ENCODE results near the gene WDR75.

WDR75 gene

DNA sequence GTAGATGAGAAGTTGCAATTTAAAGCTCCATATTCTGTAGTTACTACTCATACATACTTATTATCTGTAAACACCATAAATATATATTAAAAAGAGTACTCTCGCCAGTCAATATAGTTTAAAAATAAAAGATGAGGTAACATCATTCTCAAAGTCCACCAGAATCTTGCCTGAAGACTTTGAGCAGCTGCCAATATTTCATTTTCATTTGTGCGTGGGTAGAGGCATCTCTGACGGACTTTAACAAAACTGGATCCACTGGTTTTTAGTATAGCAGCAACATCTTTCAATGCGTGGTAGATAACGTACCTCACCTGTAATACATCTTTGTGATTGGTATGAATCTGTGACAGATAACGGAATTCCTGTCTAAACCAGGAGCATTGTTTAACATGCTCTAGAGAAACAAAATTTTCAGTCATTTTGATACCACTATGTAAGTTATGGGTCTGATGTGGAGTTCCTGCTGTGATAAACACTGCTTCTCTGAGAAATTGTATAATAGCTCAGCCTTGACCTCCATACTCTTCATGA, 45.0 kb downstream of the WDR75 start:
- Histone ChIP-seq H3K9me3 (ENCODE audit: control insufficient read depth, low read length) (no peaks in the 10 kb centered on the region), H3K14ac (ENCODE audit: low read length in 2 of 2) (no peak overlapping the region), H2BK15ac (ENCODE audit: low read depth, poor library complexity, severe bottlenecking) (no peak overlapping the region), H3K79me1 (replicated peaks; ENCODE audit: low read length, poor library complexity, severe bottlenecking) (no peaks in the 10 kb centered on the region), H4K91ac (ENCODE audit: low read length) (no peak overlapping the region), H3K27ac (ENCODE audit: low read length, poor library complexity, severe bottlenecking) (no peak overlapping the region), H3K4me2 (ENCODE audit: low read length, poor library complexity, severe bottlenecking) (no peak overlapping the region), H3K4me1 (ENCODE audit: control insufficient read depth, insufficient read depth, low read depth, low read length) (no peaks in the 10 kb centered on the region), H2AFZ (ENCODE audit: low read depth, low read length) (no peak overlapping the region), H2BK120ac (ENCODE audit: low read depth, low read length) (no peak overlapping the region), H2BK5ac (ENCODE audit: low read depth, low read length, poor library complexity, severe bottlenecking) (no peak overlapping the region), H3K23ac (ENCODE audit: low read length in 2 of 2) (no peak overlapping the region), H3K36me3 (ENCODE audit: control insufficient read depth in 1 of 2, insufficient read depth in 2 of 2, low read depth in 1 of 2, low read length in 2 of 2) (no peaks in the 10 kb centered on the region), H4K8ac (ENCODE audit: low read length) (no peak overlapping the region), H3K4ac (ENCODE audit: low read depth in 1 of 2, low read length in 2 of 2) (no peak overlapping the region), H3K4me3 (ENCODE audit: insufficient read depth in 1 of 2, low read depth in 1 of 2, low read length in 2 of 2) (no peak overlapping the region), H2BK12ac (ENCODE audit: low read length in 2 of 2) (no peak overlapping the region), H2AK5ac (ENCODE audit: low read length, severe bottlenecking) (no peak overlapping the region), H3K18ac (ENCODE audit: low read depth in 1 of 2, low read length in 2 of 2) (no peak overlapping the region), H3K27me3 (ENCODE audit: control insufficient read depth in 1 of 2, insufficient read depth in 1 of 2, low read length in 2 of 2) (no peaks in the 10 kb centered on the region), H3K9ac (ENCODE audit: low read length) (no peak overlapping the region)
- 89% methylated on average over 5 of the region's 6 CpGs for WGBS
- no peak for DNase-seq

- Histone ChIP-seq H2BK120ac (ENCODE audit: low read depth, low read length) (no peak overlapping the region), H3K4ac (ENCODE audit: low read depth in 1 of 2, low read length in 2 of 2) (no peak overlapping the region), H4K8ac (ENCODE audit: low read length) (no peak overlapping the region), H2BK15ac (ENCODE audit: low read depth, poor library complexity, severe bottlenecking) (no peak overlapping the region), H3K14ac (ENCODE audit: low read length in 2 of 2) (no peak overlapping the region), H2AK5ac (ENCODE audit: low read length, severe bottlenecking) (no peak overlapping the region), H3K4me1 (ENCODE audit: control insufficient read depth, insufficient read depth, low read depth, low read length) (no peaks in the 10 kb centered on the region), H3K79me1 (replicated peaks; ENCODE audit: low read length, poor library complexity, severe bottlenecking) (no peaks in the 10 kb centered on the region), H3K4me3 (ENCODE audit: insufficient read depth in 1 of 2, low read depth in 1 of 2, low read length in 2 of 2) (no peak overlapping the region), H3K36me3 (ENCODE audit: control insufficient read depth in 1 of 2, insufficient read depth in 2 of 2, low read depth in 1 of 2, low read length in 2 of 2) (no peaks in the 10 kb centered on the region), H3K18ac (ENCODE audit: low read depth in 1 of 2, low read length in 2 of 2) (no peak overlapping the region), H3K27ac (ENCODE audit: low read length, poor library complexity, severe bottlenecking) (no peak overlapping the region), H2BK5ac (ENCODE audit: low read depth, low read length, poor library complexity, severe bottlenecking) (no peak overlapping the region), H4K91ac (ENCODE audit: low read length) (no peak overlapping the region), H3K4me2 (ENCODE audit: low read length, poor library complexity, severe bottlenecking) (no peak overlapping the region), H2BK12ac (ENCODE audit: low read length in 2 of 2) (no peak overlapping the region), H3K9ac (ENCODE audit: low read length) (no peak overlapping the region), H3K23ac (ENCODE audit: low read length in 2 of 2) (no peak overlapping the region), H2AFZ (ENCODE audit: low read depth, low read length) (no peak overlapping the region), H3K9me3 (ENCODE audit: control insufficient read depth, low read length) (no peaks in the 10 kb centered on the region), H3K27me3 (ENCODE audit: control insufficient read depth in 1 of 2, insufficient read depth in 1 of 2, low read length in 2 of 2) (no peaks in the 10 kb centered on the region)
- 92% methylated on average over 2 of the region's 2 CpGs for WGBS
- DNase-seq = no peak
Measured at GRCh38 chr2:189487283-189488007, 46.2 kb downstream of the WDR75 start.

- Histone ChIP-seq H3K4ac (ENCODE audit: low read depth in 1 of 2, low read length in 2 of 2) (no peak overlapping the region), H3K9me3 (ENCODE audit: control insufficient read depth, low read length) (no peaks in the 10 kb centered on the region), H3K23ac (ENCODE audit: low read length in 2 of 2) (no peak overlapping the region), H3K4me3 (ENCODE audit: insufficient read depth in 1 of 2, low read depth in 1 of 2, low read length in 2 of 2) (no peak overlapping the region), H3K4me2 (ENCODE audit: low read length, poor library complexity, severe bottlenecking) (no peak overlapping the region), H4K8ac (ENCODE audit: low read length) (no peak overlapping the region), H3K9ac (ENCODE audit: low read length) (no peak overlapping the region), H2AK5ac (ENCODE audit: low read length, severe bottlenecking) (no peak overlapping the region), H2BK15ac (ENCODE audit: low read depth, poor library complexity, severe bottlenecking) (no peak overlapping the region), H2BK120ac (ENCODE audit: low read depth, low read length) (no peak overlapping the region), H2BK12ac (ENCODE audit: low read length in 2 of 2) (no peak overlapping the region), H3K79me1 (replicated peaks; ENCODE audit: low read length, poor library complexity, severe bottlenecking) (no peaks in the 10 kb centered on the region), H3K14ac (ENCODE audit: low read length in 2 of 2) (no peak overlapping the region), H3K36me3 (ENCODE audit: control insufficient read depth in 1 of 2, insufficient read depth in 2 of 2, low read depth in 1 of 2, low read length in 2 of 2) (no peaks in the 10 kb centered on the region), H3K4me1 (ENCODE audit: control insufficient read depth, insufficient read depth, low read depth, low read length) (no peaks in the 10 kb centered on the region), H4K91ac (ENCODE audit: low read length) (no peak overlapping the region), H2BK5ac (ENCODE audit: low read depth, low read length, poor library complexity, severe bottlenecking) (no peak overlapping the region), H3K27ac (ENCODE audit: low read length, poor library complexity, severe bottlenecking) (no peak overlapping the region), H3K27me3 (ENCODE audit: control insufficient read depth in 1 of 2, insufficient read depth in 1 of 2, low read length in 2 of 2) (no peaks in the 10 kb centered on the region), H2AFZ (ENCODE audit: low read depth, low read length) (no peak overlapping the region), H3K18ac (ENCODE audit: low read depth in 1 of 2, low read length in 2 of 2) (no peak overlapping the region)
- no CpG with 5 or more reads among the region's 1 CpG for WGBS
- DNase-seq = no peak
Measured at GRCh38 chr2:189488008-189488310, 46.7 kb downstream of the WDR75 start.

GRCh38 chr2:189492451-189492850, 51.2 kb downstream of the WDR75 start:
- H3K14ac ChIP-seq (ENCODE audit: low read length in 2 of 2) = no peak overlapping the region
- no peak for DNase-seq
- no peak overlapping the region for H2AK5ac ChIP-seq (ENCODE audit: low read length, severe bottlenecking)
- H3K4me3 ChIP-seq (ENCODE audit: insufficient read depth in 1 of 2, low read depth in 1 of 2, low read length in 2 of 2) = no peak overlapping the region
- no peak overlapping the region for H3K4me2 ChIP-seq (ENCODE audit: low read length, poor library complexity, severe bottlenecking)
- WGBS = 91% methylated on average over 4 of the region's 4 CpGs
- H3K4me1 ChIP-seq (ENCODE audit: control insufficient read depth, insufficient read depth, low read depth, low read length) = no peaks in the 10 kb centered on the region
- no peaks in the 10 kb centered on the region for H3K79me1 ChIP-seq (replicated peaks; ENCODE audit: low read length, poor library complexity, severe bottlenecking)
- H3K4ac ChIP-seq (ENCODE audit: low read depth in 1 of 2, low read length in 2 of 2) = no peak overlapping the region
- H4K91ac ChIP-seq (ENCODE audit: low read length) = no peak overlapping the region
- no peak overlapping the region for H2BK5ac ChIP-seq (ENCODE audit: low read depth, low read length, poor library complexity, severe bottlenecking)
- H2BK15ac ChIP-seq (ENCODE audit: low read depth, poor library complexity, severe bottlenecking) = no peak overlapping the region
- H3K9me3 ChIP-seq (ENCODE audit: control insufficient read depth, low read length) = no peaks in the 10 kb centered on the region
- H3K27me3 ChIP-seq (ENCODE audit: control insufficient read depth in 1 of 2, insufficient read depth in 1 of 2, low read length in 2 of 2) = no peaks in the 10 kb centered on the region
- no peak overlapping the region for H3K23ac ChIP-seq (ENCODE audit: low read length in 2 of 2)
- no peak overlapping the region for H4K8ac ChIP-seq (ENCODE audit: low read length)
- H2BK12ac ChIP-seq (ENCODE audit: low read length in 2 of 2) = no peak overlapping the region
- no peak overlapping the region for H2BK120ac ChIP-seq (ENCODE audit: low read depth, low read length)
- no peaks in the 10 kb centered on the region for H3K36me3 ChIP-seq (ENCODE audit: control insufficient read depth in 1 of 2, insufficient read depth in 2 of 2, low read depth in 1 of 2, low read length in 2 of 2)
- H2AFZ ChIP-seq (ENCODE audit: low read depth, low read length) = no peak overlapping the region
- no peak overlapping the region for H3K9ac ChIP-seq (ENCODE audit: low read length)
- H3K18ac ChIP-seq (ENCODE audit: low read depth in 1 of 2, low read length in 2 of 2) = no peak overlapping the region
- no peak overlapping the region for H3K27ac ChIP-seq (ENCODE audit: low read length, poor library complexity, severe bottlenecking)
